GM10248 (cell line): ENCODE measurements around the gene ABHD16A.

Experiments
- CTCF ChIA-PET: fragments of 300-600 bp; sonication (Branson Sonifier 250); formaldehyde crosslinking; extraction: SDS; loops from one replicate; lab custom pipeline; 2021; ENCODE audit warnings: antibody characterized with exemption; lab: Yijun Ruan, JAX
- POLR2A ChIA-PET: fragments of 350-650 bp; sonication (Branson Sonifier 250); formaldehyde crosslinking; extraction: SDS; loops from one replicate; lab custom pipeline; 2020; ENCODE audit warnings: antibody characterized with exemption; lab: Yijun Ruan, JAX
- DNase-seq: peaks from one replicate; pipeline ENCODE4 v3.0.0; 2012; ENCODE audit errors: extremely low spot score
- CTCF ChIP-seq: IDR thresholded peaks from 2 replicates; pipeline ENCODE4 v1.5.1; 2012; ENCODE audit warnings: mild to moderate bottlenecking, low read depth; ENCODE audit errors: extremely low read depth, missing control alignments, control extremely low read depth

Gene ABHD16A

GRCh38 chr6:31643818-31644454, 59.2 kb downstream of the ABHD16A start:
- DNase-seq = no peak
- ChIA-PET POLR2A (interaction anchor here (0.6 to 2.5 kb wide), 5 partner anchors 8 to 917 kb away, joined by 3 to 8 read pairs (median 4); no protein-coding TSS in a partner anchor), CTCF (interaction anchor here (1.0 to 1.6 kb wide), 8 partner anchors 9 to 88 kb away, joined by 3 to 6 read pairs (median 4); partner anchors contain the start of gene BAG6)
- TF ChIP-seq CTCF = no peak

GRCh38 chr6:31642798-31643570, 60.1 kb downstream of the ABHD16A start:
- CTCF ChIA-PET = interaction anchor here (1.1 to 1.6 kb wide), 5 partner anchors 9 to 87 kb away, joined by 3 to 6 read pairs (median 4); partner anchors contain the start of gene BAG6

GRCh38 chr6:31641370-31641769, 61.8 kb downstream of the ABHD16A start:
- no peak for TF ChIP-seq CTCF
- no peak for DNase-seq
- POLR2A ChIA-PET = no interaction called here
- CTCF ChIA-PET = interaction anchor here (0.8 to 3.7 kb wide), 3 partner anchors 44 to 90 kb away, joined by 3 to 15 read pairs (median 3); partner anchors contain the start of gene LST1

More at GRCh38 chr6:31642798-31643570, 60.1 kb downstream of the ABHD16A start:
- no peak for DNase-seq
- POLR2A ChIA-PET = interaction anchor here (0.6 to 2.5 kb wide), 5 partner anchors 9 to 916 kb away, joined by 3 to 8 read pairs (median 4); no protein-coding TSS in a partner anchor
- no peak for TF ChIP-seq CTCF

- TF ChIP-seq CTCF = no peak
- ChIA-PET CTCF (interaction anchor here (1.0 to 3.7 kb wide), 6 partner anchors 11 to 55 kb away, joined by 3 to 15 read pairs (median 4); partner anchors contain the start of genes BAG6 and LST1), POLR2A (interaction anchor here (0.6 to 1.1 kb wide), 3 partner anchors 11 to 20 kb away, joined by 3 to 6 read pairs (median 5); partner anchors contain the start of gene C6orf47)
- DNase-seq = no peak
Observed at GRCh38 chr6:31640612-31641011, 62.5 kb downstream of the ABHD16A start.

GRCh38 chr6:31639449-31639861, 63.7 kb downstream of the ABHD16A start:
- no peak for DNase-seq
- TF ChIP-seq CTCF = no peak
- ChIA-PET POLR2A (interaction anchor here (1.0 to 1.8 kb wide), 4 partner anchors 10 to 64 kb away, joined by 4 to 6 read pairs (median 5); partner anchors contain the start of gene TNF), CTCF (interaction anchor here (1.1 to 3.7 kb wide), 7 partner anchors 10 to 130 kb away, joined by 3 to 15 read pairs (median 5); partner anchors contain the start of gene BAG6)

GRCh38 chr6:31639043-31639442, 64.1 kb downstream of the ABHD16A start:
- DNase-seq = no peak
- POLR2A ChIA-PET = interaction anchor here (1.0 to 1.8 kb wide), 4 partner anchors 9 to 64 kb away, joined by 4 to 6 read pairs (median 5); partner anchors contain the start of gene TNF
- no peak for TF ChIP-seq CTCF
- CTCF ChIA-PET = interaction anchor here (0.7 to 3.7 kb wide), 7 partner anchors 9 to 130 kb away, joined by 3 to 15 read pairs (median 4); partner anchors contain the start of gene BAG6
